ENCODE results near the gene ZDHHC14.

Gene ZDHHC14

GRCh38 chr6:157521362-157522335, 140.7 kb downstream of the ZDHHC14 start:
- no peak overlapping the region for H3K4me3 ChIP-seq (ENCODE audit: control insufficient read depth, low read depth, low read length)
- no peak for TF ChIP-seq CTCF (IDR thresholded peaks at IDR 0.05; ENCODE audit: control insufficient read depth, insufficient read depth, low read depth, low read length, missing control alignments)
- no peak for DNase-seq (ENCODE audit: low read depth)

- TF ChIP-seq CTCF (IDR thresholded peaks at IDR 0.05; ENCODE audit: control insufficient read depth, insufficient read depth, low read depth, low read length, missing control alignments), result no peak
- DNase-seq (ENCODE audit: low read depth), result no peak
- H3K4me3 ChIP-seq (ENCODE audit: control insufficient read depth, low read depth, low read length), result no peak overlapping the region
Measured at GRCh38 chr6:157522472-157522871, 141.5 kb downstream of the ZDHHC14 start.

GRCh38 chr6:157524735-157525134, 143.7 kb downstream of the ZDHHC14 start:
- DNase-seq (ENCODE audit: low read depth), result no peak
- no peak for TF ChIP-seq CTCF (IDR thresholded peaks at IDR 0.05; ENCODE audit: control insufficient read depth, insufficient read depth, low read depth, low read length, missing control alignments)
- H3K4me3 ChIP-seq (ENCODE audit: control insufficient read depth, low read depth, low read length), result no peak overlapping the region

- no peak overlapping the region for H3K4me3 ChIP-seq (ENCODE audit: control insufficient read depth, low read depth, low read length)
- no peak for DNase-seq (ENCODE audit: low read depth)
- TF ChIP-seq CTCF (IDR thresholded peaks at IDR 0.05; ENCODE audit: control insufficient read depth, insufficient read depth, low read depth, low read length, missing control alignments), result no peak
Measured at GRCh38 chr6:157525292-157525889, 144.4 kb downstream of the ZDHHC14 start.

- TF ChIP-seq CTCF (IDR thresholded peaks at IDR 0.05; ENCODE audit: control insufficient read depth, insufficient read depth, low read depth, low read length, missing control alignments), result no peak
- no peak for DNase-seq (ENCODE audit: low read depth)
- H3K4me3 ChIP-seq (ENCODE audit: control insufficient read depth, low read depth, low read length), result no peak overlapping the region
Measured at GRCh38 chr6:157525918-157526425, 145.0 kb downstream of the ZDHHC14 start.

GRCh38 chr6:157527471-157527907, 146.5 kb downstream of the ZDHHC14 start:
- TF ChIP-seq CTCF (IDR thresholded peaks at IDR 0.05; ENCODE audit: control insufficient read depth, insufficient read depth, low read depth, low read length, missing control alignments), result no peak
- DNase-seq (ENCODE audit: low read depth), result no peak
- no peak overlapping the region for H3K4me3 ChIP-seq (ENCODE audit: control insufficient read depth, low read depth, low read length)
